ENCODE data around the gene APOBEC4. TPM values are rescaled to one million over a fixed set of nuclear protein-coding genes. Genes with fewer than 3 reads are reported as not detected.

Gene APOBEC4
- total and polyA plus RNA-seq, 4 donors = not detected

GRCh38 chr1:183607322-183607980 is 45.7 kb downstream of the APOBEC4 start:
- H3K4me1 ChIP-seq (ENCODE audit: control insufficient read depth in 4 of 4, insufficient read depth in 4 of 4, low read length in 3 of 4) = peaks cover 0 to 7% (median 4%) of the 10 kb centered on the region in 4 donors
- no peaks in the 10 kb centered on the region for H3K27me3 ChIP-seq (ENCODE audit: control insufficient read depth in 4 of 4, insufficient read depth in 4 of 4, low read length in 3 of 4)
- no peak overlapping the region for H3K9ac ChIP-seq (ENCODE audit: low read depth in 1 of 2, low read length in 2 of 2)
- H3K4me3 ChIP-seq (ENCODE audit: low read depth in 1 of 3, low read length in 3 of 3) = no peak overlapping the region
- 58% methylated on average over 2 of the region's 2 CpGs for WGBS
- H3K36me3 ChIP-seq (ENCODE audit: control insufficient read depth in 4 of 4, insufficient read depth in 3 of 4, low read depth in 1 of 4, low read length in 3 of 4) = no peaks in the 10 kb centered on the region
- H3K9me3 ChIP-seq (ENCODE audit: control insufficient read depth in 4 of 4, low read length in 3 of 4) = no peaks in the 10 kb centered on the region
- no peak for DNase-seq (ENCODE audit: low spot score)
- TF ChIP-seq JUND (IDR thresholded peaks at IDR 0.05) (no peak), HNF4G (IDR thresholded peaks at IDR 0.05) (no peak), RXRA (IDR thresholded peaks at IDR 0.05) (no peak), REST (IDR thresholded peaks at IDR 0.05) (no peak), NR2F2 (IDR thresholded peaks at IDR 0.05) (no peak), FOXA2 (IDR thresholded peaks at IDR 0.05) (no peak), CTCF (IDR thresholded peaks at IDR 0.05; ENCODE audit: low read depth, low read length, missing input control) (no peak), TAF1 (conservative IDR thresholded peaks at IDR 0.05) (no peak), YY1 (IDR thresholded peaks at IDR 0.05) (no peak), FOXA1 (IDR thresholded peaks at IDR 0.05) (no peak), MAX (IDR thresholded peaks at IDR 0.05) (no peak), ZBTB33 (IDR thresholded peaks at IDR 0.05) (no peak), GABPA (IDR thresholded peaks at IDR 0.05 in 1 of 2, conservative IDR thresholded peaks at IDR 0.05 in 1 of 2) (no peak), RAD21 (IDR thresholded peaks at IDR 0.05) (no peak)
- no peak overlapping the region for H3K27ac ChIP-seq (ENCODE audit: low read depth in 1 of 2, low read length in 2 of 2)

- TF ChIP-seq HNF4A (conservative IDR thresholded peaks at IDR 0.05) (no peak), SP1 (IDR thresholded peaks at IDR 0.05) (no peak)
- Histone ChIP-seq H3K4me3 (ENCODE audit: low read depth in 1 of 3, low read length in 3 of 3) (no peak overlapping the region), H3K9ac (ENCODE audit: low read depth in 1 of 2, low read length in 2 of 2) (no peak overlapping the region), H3K36me3 (ENCODE audit: control insufficient read depth in 4 of 4, insufficient read depth in 3 of 4, low read depth in 1 of 4, low read length in 3 of 4) (no peaks in the 10 kb centered on the region), H3K27me3 (ENCODE audit: control insufficient read depth in 4 of 4, insufficient read depth in 4 of 4, low read length in 3 of 4) (no peaks in the 10 kb centered on the region), H3K9me3 (ENCODE audit: control insufficient read depth in 4 of 4, low read length in 3 of 4) (no peaks in the 10 kb centered on the region), H3K27ac (ENCODE audit: low read depth in 1 of 2, low read length in 2 of 2) (peak overlapping the region in 1 of 2 donors; percentile 35), H3K4me1 (ENCODE audit: control insufficient read depth in 4 of 4, insufficient read depth in 4 of 4, low read length in 3 of 4) (peaks cover 0 to 7% (median 4%) of the 10 kb centered on the region in 4 donors)
- 86% methylated on average over 2 of the region's 2 CpGs for WGBS
- no peak for DNase-seq (ENCODE audit: low spot score)
These were observed 47.2 kb downstream of the APOBEC4 start for GRCh38 chr1:183605904-183606303.
